ENCODE measurements around the gene TNFRSF13B.
"Not testable (repeated sequence)": the region's sequence is repeated elsewhere in the genome, so short reads cannot be mapped to it uniquely, and the experiment has no call there.

Gene TNFRSF13B

DNA sequence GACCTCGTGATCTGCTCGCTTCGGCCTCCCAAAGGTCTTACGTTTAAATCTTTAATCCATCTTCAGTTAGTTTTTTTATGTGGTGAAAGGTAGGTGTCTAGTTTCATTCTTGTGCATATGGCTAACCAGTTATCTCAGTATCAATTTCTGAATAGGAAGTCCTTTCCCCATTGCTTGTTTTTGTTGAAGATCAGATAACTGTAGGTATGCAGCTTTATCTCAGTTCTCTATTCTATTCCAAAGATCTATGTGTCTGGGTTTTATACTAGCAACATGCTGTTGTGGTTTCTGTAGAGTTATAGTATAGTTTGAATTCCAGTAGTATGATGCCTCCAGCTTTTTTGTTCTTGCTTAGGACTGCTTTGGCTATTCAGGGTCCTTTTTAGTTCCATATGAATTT is 65.2 kb downstream of the TNFRSF13B start:
- no peak for FAIRE-seq

DNA sequence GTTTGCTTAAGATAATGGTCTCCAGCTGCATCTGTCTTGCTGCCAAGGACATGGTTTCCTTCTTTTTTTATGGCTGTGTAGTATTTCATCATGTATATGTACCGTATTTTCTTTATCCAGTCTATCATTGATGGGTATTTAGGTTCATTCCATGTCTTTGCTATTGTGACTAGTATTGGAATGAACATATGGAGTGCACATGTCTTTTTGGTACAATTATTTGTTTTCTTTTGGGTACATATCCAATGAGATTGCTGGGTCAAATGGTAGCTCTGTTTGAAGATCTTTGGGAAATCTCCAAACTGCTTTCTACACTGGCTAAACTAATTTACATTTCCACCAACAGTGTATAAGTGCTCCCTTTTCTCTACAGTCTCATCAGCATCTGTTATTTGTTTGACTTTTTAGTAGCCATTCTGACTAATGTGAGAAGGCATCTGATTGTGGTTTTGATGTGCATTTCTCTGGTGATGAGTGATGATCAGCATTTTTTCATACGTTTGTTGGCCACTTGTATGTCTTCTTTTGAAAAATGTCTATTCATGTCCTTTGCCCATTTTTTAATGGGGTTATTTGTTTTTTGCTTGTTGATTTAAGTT is 66.2 kb downstream of the TNFRSF13B start:
- FAIRE-seq: no peak

DNA sequence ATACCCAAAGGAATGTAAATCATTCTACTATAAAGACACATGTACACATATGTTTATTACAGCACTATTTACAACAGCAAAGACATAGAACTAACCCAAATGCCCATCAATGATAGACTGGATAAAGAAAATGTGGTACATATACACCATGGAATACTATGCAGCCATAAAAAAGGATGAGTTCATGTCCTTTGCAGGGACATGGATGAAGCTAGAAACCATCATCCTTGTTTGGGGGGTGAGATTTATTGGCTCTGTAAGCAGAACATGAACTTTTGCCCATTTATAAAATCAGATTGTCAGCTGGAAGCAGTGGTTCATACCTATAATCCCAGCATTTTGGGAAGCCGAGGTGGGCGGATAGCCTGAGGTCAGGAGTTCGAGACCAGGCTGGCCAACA is 68.8 kb downstream of the TNFRSF13B start:
- FAIRE-seq: not testable (repeated sequence)

DNA sequence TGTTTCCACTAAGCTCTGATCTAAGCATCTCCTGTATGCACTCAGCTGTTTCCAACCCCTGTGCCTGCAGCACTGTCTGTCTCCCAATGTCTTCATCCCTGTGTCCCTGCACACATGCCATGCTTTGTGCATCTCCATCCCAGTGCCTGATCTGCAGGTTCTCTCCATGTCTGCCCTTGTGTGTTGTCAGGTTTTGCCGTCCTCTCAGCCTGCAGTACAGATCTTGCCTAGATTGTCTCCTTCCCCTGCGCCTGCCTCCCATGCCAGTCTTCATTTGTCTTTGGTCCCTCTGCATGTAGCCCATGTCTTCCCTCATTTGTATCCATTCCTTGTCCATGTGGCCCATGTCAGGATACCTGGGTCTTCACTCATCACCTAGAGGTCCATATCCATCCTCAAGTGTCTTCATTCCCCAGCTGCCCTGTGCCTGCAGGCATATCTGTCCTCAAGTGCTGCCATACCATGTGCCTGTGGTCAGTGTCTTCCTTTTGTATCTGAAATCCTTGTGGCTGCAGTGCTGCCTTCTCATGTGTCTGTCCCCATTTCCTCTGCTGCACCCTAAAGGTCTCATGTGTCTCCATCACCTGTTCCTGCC is 71.5 kb downstream of the TNFRSF13B start:
- no peak for FAIRE-seq

DNA sequence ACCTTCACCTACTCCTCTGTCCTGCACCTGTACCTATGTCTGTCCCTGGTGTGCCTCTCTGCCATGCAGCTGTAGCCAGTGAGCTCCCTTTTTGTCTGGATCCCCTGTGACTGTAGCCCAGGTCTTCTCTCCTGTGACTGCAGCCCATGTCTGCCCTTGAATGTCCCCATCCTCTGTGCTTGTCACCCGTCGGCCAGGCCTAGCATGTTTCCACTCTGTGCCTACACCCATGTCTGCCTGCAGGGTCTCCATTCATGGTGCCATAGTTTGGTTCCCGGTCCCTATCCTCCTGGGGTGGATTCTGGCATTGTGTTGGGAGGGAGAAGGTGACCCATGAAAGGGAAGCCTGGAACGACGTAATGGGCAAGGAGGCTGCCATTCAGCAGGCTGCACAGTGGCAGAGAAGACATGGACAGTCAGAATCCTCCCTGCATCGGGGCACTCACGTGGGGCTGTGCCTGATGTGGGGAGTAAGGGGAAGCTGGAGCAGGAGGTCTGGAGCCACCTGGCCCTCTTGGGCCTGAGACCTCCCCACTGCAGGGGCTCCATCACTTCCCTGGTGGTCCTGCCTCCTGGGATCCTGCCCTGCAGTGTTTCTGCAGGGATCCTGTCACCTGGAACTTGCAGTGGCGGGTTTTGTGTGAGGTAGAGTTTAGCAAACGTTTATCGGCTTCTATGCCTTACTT is 74.6 kb downstream of the TNFRSF13B start:
- FAIRE-seq: not testable (repeated sequence)

DNA sequence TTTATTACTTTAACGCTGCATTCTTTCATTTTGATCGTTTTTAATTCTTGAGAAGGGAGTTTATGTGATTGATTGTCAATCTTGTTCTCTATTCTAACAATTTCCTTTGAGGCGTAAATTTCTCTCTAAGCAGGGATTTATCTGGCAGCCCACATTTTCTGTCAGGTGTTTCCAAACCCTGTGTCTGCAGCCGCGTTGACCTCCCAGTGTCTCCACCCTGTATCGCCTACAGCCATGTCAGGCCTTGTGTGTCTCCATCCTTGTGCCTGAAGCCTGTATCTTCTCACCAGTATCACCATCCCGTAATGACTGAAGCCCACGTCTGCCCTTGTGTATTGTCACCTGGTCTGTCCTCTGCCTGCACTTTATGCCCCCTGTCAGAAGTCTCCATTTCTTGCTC is 75.7 kb downstream of the TNFRSF13B start:
- not testable (repeated sequence) for FAIRE-seq

DNA sequence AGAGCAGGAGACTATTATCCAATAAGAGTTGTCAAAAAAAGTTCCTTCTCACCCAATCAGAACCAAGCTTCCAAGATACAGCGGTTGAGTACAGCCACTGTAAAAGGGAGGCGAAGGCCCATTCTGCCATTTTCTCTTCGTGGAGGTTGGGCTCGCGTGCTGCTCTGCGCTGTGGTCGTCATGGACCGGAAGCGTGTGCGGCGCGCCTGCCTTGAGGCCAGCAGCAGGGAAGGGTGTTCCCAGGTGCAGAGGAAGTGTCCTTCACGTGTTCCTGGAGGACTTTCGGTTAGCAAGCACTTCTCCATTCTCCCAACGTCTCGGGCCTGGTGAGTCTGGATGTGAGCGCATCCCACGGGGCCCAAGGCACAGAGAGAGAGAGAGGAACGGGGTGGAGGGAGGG is 78.4 kb downstream of the TNFRSF13B start:
- FAIRE-seq: not testable (repeated sequence)

DNA sequence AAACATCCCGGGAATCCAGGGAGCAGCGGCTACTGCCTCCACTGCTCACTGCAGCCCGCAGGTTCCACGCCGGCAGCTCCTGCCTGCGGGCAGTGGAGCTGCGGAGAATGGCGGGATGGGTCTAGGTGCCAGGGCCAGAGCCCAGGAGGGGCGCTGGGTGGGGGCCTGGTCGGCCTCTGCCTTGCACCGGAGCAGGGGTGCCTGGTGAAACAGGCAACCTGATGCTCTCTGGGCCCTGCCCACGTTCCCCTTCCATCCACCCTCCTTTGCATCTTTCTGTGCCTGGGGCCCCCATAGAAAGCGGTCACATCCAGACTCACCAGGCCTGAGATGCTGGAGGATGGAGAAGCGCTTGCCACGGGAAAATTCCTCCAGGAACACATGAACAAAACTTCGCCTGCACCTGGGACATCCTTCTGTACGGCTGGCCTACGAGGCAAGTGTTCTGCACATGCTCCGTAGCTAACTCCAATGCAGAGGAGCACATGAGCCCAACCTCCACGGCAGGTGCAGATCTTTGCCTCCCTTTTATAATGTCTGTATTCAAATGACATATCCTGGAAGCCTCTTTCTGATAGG is 79.0 kb downstream of the TNFRSF13B start:
- FAIRE-seq: not testable (repeated sequence)

DNA sequence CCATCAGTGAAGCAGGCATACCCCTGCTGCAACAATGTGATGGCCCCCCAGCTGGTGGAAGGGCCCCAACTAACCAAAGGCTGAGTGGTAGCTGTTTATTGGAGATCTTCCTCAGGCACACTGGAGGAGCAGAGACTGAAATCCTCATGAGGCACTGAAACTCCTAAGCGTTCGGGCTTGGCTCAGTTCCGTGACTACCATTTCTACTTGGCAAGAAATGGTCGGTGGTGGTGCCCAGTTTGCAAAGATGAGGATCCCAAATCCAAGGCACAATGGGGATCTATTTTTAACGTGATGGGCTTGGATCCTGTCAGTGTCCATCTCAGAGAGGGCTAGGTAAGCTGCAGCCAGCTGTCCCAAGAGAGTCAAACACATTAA is 82.8 kb downstream of the TNFRSF13B start:
- no peak for FAIRE-seq
